ENCODE results near the gene UBE2J1. TPM values are rescaled to one million over a fixed set of nuclear protein-coding genes. Genes with fewer than 3 reads are reported as not detected.

Gene UBE2J1
- total and polyA plus RNA-seq, 4 donors: 14.7 to 26.4 (median 18.0) TPM

DNA sequence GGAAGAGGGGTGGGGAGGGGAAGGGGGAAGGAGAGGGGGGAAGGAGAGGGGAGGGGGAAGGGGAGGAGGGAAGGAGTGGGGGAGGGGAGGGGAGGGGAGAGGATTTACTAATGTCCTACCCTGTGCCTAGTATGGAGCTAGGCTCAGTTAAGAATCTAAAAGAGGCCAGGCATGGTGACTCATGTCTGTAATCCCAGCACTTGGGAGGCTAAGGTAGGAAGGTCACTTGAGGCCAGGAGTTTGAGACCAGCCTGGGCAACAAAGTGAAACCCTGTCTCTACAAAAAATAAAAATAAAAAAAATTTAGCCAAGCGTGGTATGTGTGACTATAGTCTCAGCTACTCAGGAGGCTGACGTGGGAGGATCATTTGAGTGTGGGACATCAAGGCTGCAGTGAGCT lies 13.0 kb downstream of the UBE2J1 start:
- TF ChIP-seq MAX (IDR thresholded peaks at IDR 0.05) (no peak), JUND (IDR thresholded peaks at IDR 0.05) (no peak), ATF3 (IDR thresholded peaks at IDR 0.05) (no peak), FOXA2 (IDR thresholded peaks at IDR 0.05) (no peak), FOXA1 (IDR thresholded peaks at IDR 0.05) (no peak), RXRA (IDR thresholded peaks at IDR 0.05) (no peak), TAF1 (conservative IDR thresholded peaks at IDR 0.05) (no peak), CTCF (IDR thresholded peaks at IDR 0.05; ENCODE audit: low read depth, low read length, missing input control) (no peak), REST (IDR thresholded peaks at IDR 0.05) (no peak), RAD21 (IDR thresholded peaks at IDR 0.05) (no peak), YY1 (IDR thresholded peaks at IDR 0.05) (no peak), NR2F2 (IDR thresholded peaks at IDR 0.05) (no peak), GABPA (IDR thresholded peaks at IDR 0.05 in 1 of 2, conservative IDR thresholded peaks at IDR 0.05 in 1 of 2) (no peak), EGR1 (IDR thresholded peaks at IDR 0.05; ENCODE audit: low read depth in 2 of 2) (no peak), HNF4G (IDR thresholded peaks at IDR 0.05) (no peak), HNF4A (conservative IDR thresholded peaks at IDR 0.05) (no peak), SP1 (IDR thresholded peaks at IDR 0.05) (no peak), ZBTB33 (IDR thresholded peaks at IDR 0.05) (no peak)
- peaks cover 3 to 43% (median 33%) of the 10 kb centered on the region in 4 donors for H3K36me3 ChIP-seq (ENCODE audit: control insufficient read depth in 4 of 4, insufficient read depth in 3 of 4, low read depth in 1 of 4, low read length in 3 of 4)
- WGBS: 98% methylated on average over 2 of the region's 2 CpGs

More for the DNA sequence above, 13.0 kb downstream of the UBE2J1 start:
- peaks cover 0 to 4% (median 0%) of the 10 kb centered on the region in 4 donors for H3K4me1 ChIP-seq (ENCODE audit: control insufficient read depth in 4 of 4, insufficient read depth in 4 of 4, low read length in 3 of 4)
- no peak for DNase-seq (ENCODE audit: low spot score)
- H3K27ac ChIP-seq (ENCODE audit: low read depth in 1 of 2, low read length in 2 of 2): no peak overlapping the region
- no peak overlapping the region for H3K9ac ChIP-seq (ENCODE audit: low read depth in 1 of 2, low read length in 2 of 2)
- no peaks in the 10 kb centered on the region for H3K27me3 ChIP-seq (ENCODE audit: control insufficient read depth in 4 of 4, insufficient read depth in 4 of 4, low read length in 3 of 4)
- no peaks in the 10 kb centered on the region for H3K9me3 ChIP-seq (ENCODE audit: control insufficient read depth in 4 of 4, low read length in 3 of 4)
- no peak overlapping the region for H3K4me3 ChIP-seq (ENCODE audit: low read depth in 1 of 3, low read length in 3 of 3)

Data from liver (tissue), 9 donors.